Fibroblast of skin of back (primary cell): Measurements from ENCODE around the gene IFRD2.
"Not testable (repeated sequence)": the region's sequence is repeated elsewhere in the genome, so short reads cannot be mapped to it uniquely, and the experiment has no call there.

ENCODE experiments used
- DNase-seq: peaks from one replicate; pipeline ENCODE4 v3.0.0-alpha.2; 2013

Gene IFRD2

DNA sequence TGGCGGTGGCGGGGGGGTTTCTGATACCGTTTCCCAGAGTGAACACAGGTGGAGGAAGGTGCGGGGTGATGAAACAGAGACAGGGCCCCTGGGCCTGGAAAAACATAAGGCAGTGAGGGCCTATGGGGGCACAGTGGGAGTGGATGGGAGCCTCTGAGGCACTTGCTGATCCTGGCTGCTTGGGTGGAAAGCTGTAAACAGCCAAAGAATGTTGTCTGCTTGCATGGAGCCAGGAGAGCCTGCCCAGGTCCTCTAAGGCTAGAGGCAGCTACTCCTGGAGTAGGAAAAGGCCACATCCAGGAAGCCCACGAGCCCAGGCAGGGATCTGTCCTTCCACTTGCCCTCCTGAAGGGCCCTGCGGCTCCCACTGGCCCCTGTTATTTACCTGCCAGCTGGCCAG, 26.2 kb downstream of the IFRD2 start:
- no peak for DNase-seq

DNA sequence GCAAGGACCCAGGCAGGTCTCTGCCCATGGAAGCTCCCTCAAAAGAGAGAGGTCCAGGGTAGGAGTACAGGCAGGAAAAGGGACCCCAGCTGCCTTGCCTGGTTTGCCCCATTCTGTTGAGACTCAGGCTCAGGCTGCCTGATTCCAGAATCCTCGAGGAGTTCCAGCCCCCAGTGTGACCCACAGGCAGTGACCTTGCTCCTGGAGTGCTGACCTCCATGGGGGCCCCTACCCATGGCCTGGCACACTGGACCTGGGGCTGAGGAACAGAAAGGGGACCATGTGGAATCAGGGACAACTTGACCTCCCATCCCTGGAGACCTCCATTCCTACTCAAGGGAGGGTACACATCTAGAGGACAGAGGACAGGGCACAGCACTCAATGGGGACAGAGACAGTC, 26.7 kb downstream of the IFRD2 start:
- no peak for DNase-seq

DNA sequence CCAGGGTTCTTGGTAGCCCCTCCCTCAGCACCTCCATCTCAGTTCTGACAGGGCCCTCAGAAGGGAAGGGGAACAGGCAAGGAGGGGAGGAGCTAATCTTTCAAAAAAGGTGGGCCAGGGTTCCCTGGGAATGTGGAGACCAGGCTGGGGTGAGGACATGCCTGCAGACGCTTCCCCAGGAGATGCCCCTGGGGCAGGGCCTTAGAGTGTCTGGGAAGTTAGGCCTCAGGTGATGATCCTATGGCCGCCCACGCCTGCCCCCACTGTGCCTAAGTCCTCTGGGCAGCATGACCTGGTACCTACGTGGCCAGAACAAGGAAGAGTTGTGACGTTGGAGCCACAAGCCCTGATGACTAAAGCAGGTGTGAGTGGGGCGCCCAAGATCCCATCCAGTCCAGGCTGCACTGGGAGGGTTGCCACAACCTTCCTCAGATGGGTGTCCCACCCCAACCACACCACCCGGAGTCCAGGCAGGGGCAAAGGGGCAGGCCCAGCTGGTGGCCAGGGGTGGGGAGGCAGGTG, 27.2 kb downstream of the IFRD2 start:
- DNase-seq, result no peak

DNA sequence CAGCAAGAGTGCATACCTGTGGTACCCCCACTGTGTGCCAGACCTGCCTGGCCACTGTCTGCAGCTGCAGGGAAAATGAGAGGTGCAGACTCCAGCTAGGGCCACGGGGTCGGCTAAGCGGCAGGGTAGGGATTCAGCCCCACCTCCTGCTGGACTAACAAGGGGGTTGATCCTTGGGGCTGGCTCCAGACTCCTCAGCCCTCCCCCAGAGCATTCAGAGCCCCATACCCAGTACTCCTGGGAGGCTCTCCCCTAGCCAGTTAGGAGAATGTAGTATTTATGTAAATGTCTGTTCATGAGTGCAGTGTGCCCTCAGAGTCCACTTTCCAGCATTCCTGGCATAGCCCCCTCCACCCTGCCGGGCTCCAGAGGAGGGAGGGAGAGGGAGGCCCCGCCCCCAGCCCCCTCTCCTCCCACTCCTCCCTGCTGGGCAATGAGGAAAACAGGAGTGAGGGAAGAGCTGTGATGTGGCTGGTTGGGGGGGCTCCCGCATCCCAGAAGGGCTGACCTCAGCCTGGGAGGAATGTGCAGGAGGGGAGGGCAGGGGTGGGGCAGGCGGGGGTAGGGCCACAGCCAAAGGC, 27.8 kb downstream of the IFRD2 start:
- peak; percentile 98 for DNase-seq

DNA sequence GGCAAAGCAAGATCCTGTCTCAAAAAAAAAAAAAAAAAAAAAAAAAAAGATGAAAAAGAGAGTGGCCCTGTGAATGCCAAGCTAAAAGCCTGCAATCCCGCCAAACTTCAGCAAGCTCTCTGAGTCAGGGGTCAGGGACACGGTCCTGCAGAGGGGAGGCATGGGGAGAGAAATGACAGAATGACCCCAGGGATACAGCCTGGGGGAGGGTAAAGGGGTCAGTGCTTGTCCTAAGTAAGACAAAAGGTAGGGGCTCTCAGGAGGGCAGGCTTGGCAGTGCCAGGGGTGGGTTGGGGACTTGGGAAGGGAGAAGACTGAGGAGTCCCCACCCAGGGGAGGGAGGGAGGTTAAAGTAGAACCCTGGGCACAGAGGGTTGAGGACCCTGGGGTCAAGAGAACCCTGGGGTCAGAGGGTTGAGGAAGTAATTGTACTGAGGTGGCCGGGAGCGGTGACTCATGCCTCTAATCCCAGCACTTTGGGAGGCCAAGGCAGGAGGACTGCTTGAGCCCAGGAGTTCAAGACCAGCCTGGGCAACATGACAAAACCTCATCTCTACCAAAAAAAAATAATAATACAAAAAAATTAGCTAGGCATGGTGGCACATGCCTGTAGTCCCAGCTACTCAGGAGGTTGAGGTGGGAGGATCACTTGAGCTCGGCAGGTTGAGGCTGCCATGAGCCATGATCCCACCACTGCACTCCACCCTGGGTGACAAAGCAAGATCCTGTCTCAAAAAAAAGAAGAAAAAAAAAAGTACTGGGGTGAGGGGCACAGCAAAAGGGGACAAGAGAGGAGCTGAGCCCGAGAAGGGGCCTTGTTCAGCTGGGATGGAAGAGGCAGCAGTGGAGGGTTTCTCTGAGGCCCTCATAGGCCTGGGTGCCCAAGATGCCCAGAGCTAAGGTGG, 28.5 kb downstream of the IFRD2 start:
- no peak for DNase-seq

DNA sequence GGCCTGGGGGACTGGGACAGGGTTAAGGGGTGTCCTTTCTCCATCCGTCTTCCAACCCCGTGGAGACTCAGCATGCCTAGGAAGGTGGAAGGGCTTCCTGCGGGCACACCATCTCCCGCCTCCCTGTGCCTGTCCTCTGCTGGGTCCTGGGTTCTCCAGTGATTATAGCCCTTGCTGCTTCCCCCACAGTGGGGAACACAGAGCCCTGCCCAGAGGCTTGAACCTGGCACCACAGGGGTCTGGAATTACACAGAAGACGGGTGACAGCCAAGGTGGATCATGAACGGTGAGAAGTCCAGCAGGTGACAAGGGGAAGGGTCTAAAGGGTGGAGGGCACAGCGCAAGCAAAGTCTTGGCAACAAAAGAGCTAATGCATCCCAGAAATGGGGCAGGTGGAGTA, 29.5 kb downstream of the IFRD2 start:
- no peak for DNase-seq

DNA sequence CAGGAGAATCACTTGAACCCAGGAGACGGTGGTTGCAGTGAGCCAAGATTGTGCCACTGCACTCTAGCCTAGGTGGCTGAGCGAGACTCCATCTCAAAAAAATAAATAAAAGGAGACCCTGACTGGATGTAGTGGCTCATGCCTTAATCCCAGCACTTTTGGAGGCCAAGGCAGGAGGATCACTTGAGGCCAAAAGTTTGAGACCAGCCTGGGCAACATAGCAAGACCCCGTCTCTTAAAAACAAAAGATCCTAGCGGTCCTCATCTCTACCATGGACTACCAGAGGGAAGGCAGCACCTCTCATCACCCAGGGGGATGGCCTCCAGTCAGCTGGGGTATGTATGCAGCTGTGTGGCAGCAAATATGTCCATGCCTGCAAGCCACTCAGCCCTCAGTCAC, 30.0 kb downstream of the IFRD2 start:
- not testable (repeated sequence) for DNase-seq

DNA sequence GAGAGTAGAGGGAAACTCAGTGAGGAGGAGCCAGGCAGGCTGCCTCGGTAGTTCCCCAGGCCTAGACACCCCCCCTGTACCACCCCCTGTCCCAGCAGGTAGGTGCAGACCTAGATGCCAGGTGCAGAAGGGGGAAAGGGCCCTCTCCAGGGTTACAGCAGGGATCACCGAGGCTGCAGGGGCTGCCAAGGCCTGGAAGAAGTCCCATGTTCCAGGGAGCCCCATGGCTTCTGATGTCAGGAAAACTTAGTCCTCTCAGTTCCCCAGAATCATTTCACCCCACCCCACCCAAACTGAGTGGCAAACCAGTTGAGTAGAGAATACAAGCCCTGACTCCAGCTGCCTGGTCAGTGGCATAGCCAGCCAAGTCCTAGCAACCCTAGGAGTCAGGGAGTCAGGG, 30.7 kb downstream of the IFRD2 start:
- no peak for DNase-seq

DNA sequence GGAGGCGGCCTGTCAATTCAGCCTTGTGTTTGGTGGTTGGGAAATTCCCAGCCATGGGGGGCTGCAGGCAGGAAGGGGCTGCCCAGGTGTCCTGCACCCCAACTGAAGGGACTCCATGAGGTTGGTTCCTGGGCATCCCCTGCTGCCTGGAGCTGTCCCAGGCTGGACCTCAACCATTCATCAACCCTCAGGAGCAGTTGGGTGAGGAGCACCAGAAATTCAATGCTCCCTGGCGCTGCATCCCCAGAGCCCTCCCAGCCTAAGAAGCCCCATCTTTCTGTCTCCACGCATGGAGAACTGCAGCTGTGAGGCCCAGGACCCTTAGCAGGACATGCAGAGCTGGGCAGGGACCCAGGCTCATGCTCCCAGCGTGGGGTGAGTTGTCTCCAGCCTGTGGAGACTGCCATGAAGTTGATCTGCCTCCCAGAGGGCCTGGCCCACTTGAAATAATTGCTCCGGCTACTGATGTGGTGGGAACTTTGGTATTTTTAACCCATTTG, 31.2 kb downstream of the IFRD2 start:
- no peak for DNase-seq

DNA sequence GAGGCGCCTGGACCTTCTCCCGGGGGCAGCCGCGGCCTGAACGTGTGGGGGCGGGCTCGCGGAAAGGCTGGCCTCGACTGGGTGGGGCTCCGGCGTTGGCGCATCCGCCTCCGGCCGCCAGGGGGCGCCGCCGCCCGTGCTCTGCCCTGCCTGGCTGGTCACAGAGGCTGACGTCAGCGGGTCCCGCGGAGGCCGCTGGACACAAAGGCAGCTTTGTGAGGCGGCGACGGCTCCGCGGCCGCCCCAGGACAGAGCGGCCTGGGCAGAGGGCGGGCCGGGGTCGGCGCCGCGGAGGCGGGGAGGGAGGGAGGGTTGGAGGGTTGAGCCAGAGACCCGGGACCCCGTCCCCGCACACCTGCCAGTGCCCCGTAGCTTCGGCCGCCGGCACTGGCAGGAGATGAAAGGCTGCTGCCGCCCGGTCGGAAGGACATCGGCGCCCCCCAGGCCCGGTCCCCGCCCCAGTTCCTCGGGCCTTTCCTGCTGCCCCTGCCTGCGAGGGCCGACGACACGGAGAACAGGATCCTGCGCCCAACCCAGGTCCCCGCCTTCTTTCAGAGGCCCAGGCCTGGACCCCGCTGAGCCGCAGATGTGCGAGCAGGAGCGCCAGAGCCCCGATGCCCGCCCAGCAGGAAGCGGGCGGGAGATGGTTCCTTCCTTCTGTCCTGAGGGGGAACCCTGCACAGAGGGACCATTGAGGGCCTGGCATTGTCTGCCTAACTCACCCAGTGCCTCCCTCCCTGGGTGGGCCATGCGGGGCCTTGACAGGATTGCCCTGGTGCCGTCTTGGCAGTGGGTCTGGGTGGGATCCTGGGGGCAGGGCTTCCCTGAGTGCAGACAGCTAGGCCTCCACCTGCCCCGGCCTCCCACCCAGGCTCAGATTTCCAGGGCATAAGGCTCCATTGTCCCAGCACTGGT, 31.9 kb downstream of the IFRD2 start:
- peak; percentile 88 for DNase-seq

DNA sequence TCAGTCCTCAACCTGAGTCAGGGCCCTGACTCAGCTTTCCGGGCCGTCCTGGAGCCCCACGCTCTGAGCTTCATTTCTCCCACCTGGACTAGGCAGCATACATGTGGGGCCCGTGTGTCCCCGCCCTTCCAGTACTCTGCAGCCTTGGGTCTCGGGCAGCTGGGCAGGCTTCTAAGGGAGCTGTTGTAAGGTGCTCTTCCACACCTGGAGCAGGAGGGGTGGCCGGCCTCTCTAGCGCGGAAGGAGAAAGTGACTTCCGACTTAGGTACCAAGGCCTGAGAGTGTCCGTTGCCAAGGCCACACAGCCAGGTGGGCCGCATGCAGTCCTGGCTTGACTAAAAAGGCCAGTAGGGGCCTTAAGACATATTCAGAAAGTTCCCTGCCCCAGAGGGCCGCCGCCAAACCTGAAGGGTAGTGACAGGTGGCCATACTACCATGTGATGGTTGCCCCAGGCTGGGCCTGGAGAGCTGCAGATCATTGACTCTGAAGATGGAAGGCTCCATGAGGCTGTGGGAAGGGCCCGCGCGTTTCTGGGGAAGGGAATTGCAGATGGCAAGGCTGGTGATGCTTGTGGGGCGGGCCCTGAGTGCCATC, 32.7 kb downstream of the IFRD2 start:
- DNase-seq, result no peak

DNA sequence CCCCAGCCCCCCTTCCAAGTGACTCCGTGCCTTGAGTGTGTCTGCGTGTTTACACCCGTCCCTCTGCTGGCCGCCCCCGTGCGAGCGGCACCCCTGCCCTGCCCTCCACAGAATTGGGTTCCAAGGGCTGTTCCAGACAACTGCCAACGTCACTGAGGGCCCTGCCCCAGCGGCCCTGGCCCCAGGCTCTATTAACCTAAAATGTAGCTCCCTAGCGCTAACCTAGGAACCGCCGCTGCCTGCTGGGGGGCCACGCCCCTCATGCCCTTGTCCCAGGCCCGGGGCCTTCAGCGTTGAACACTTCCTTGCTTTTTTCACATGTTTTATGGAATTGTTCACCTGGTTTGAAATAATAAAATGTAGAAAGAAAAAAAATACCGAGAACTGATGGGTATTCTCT, 33.2 kb downstream of the IFRD2 start:
- DNase-seq, result no peak

DNA sequence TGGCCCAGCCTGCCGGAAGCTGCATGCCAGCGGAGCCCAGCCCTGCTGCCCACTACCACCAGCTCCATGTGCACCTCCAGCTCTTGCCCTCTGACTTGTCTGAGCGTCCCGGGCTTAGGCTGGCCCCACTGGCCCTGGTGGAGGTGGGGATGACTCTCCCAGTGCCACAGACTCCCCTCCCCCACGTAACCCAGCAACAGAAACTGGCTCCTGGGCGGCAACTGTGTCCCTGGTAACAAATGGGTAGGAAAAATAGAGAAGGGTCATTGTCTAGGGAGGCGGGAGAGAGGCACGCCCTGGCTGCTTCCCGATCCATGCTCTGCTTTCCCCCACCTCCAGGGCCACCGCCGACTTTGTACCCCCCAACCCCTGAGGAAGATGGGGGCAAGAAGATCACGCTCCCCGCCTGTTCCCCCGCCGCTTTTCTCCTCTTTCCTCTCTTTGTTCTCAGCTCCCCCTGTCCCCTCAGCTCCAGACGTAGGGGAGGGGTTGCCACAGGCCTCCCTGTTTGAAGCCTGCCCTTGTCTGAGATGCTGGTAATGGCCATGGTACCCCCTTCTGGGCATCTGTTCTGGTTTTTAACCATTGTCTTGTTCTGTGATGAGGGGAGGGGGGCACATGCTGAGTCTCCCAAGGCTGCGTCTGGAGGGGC, 34.1 kb downstream of the IFRD2 start:
- no peak for DNase-seq

DNA sequence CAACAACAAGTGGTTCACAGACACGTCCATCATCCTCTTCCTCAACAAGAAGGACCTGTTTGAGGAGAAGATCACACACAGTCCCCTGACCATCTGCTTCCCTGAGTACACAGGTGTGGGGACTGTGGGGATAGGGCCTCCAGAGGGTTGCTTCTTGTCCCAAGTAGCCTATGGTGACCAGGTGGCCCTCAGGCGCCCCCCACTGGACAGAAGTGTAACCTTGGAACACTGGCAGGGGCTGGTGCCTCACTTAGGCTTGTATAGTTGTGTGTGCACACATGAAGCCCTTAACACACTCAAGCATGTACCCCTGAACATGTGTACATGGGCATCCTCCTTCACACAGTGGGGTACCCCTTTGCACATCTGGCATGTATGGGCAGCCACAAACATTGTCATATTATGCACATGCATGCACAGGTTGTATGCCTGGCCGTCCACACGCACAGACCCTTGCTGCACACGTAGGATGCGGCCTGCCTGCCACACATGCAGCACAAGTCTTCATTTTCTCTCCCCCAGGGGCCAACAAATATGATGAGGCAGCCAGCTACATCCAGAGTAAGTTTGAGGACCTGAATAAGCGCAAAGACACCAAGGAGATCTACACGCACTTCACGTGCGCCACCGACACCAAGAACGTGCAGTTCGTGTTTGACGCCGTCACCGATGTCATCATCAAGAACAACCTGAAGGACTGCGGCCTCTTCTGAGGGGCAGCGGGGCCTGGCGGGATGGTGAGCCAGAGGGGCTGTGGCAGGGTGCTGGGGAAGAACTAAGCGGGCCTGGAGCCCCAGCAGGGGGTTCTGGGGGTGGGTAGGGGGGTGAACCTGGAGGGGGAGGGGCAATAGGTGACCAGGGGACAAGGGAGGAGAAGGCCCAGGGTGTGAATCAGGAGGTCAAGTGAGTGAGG, 35.0 kb downstream of the IFRD2 start:
- no peak for DNase-seq

DNA sequence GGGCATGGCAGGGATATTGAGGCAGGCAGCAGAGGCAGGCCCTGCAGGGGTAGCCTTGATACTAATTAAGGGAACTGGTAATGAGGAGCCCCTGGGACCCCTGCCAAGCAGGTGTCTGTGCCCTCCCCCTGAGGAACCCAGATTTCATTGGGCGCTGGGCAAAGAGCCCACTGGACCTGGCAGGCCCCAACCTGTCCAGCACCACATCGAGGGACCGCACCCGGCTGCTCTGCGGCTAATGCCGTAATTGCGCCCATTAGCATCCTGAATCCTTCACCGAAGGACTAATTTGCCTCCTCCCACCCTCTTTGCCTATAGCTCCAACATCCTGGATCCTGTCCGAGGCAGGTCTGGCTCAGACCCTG, 37.0 kb downstream of the IFRD2 start:
- no peak for DNase-seq

DNA sequence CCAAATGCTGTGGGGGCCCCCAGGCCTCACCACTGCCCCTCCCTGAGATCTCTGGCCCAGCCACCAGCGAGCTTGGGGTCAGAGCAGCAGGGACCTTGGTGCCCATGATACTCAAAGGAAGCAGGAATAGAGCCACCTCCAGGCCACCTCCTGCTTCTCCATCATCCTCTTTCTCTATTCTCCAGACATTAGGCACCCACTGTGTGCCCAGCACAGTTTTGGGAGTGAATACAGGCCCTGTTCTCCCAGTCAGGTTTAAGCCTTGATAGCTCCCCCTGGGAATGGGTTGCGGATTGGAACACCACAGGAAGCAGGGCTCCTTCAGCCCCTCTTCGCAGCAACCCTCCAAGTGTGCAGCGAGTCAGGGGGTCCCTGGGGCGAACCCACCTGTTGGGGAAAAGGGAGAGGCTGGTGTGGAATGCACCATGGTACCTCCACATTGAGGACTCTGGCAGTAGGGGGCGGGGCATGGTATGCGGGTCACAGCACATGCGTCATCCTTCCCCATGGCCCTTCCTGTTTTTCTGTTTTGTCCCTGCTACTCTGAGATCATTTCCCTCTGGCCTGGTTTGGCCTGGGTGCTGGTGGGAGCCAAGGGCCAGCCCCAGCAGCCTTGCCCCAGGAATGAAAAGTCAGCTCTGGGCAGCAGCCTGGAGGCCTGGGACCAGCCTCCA, 37.5 kb downstream of the IFRD2 start:
- no peak for DNase-seq

DNA sequence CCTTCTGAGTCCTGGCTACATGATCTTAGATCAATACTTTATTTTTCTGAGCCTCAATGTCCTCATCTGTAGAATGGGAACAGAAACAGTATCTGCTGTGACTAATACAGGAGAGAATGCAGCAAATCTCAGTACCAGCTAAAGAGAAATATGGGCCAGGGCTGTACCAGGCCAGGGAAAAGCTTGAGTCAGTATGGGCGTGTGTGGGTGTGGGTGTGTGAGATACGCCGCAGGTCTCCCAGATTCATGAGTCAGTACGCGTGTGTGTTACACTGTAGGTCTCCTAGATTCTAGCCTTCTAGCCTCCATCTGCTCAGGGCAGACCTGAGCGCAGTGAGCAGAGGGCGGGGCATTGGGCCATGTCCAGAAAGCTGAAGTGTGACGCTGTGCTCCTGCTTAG, 41.0 kb downstream of the IFRD2 start:
- DNase-seq, result peak; percentile 79

DNA sequence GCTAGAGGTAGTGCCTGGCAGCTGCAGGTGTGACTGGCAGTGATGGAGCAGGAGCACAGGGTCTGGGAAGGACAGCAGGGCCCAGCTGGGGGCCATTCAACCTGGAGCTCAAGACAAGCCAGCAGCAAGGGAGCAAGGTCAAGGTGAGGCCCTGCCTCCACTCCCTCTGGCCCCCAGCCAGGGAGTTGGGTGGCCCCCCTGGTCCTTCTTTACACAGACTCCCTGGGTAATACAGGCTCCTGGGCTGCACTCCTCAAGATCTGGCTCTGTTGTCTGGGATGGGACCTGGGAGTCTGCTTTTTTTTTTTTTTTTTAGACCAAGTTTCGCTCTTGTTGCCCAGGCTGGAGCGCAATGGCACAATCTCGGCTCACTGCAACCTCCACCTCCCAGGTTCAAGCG, 41.7 kb downstream of the IFRD2 start:
- DNase-seq, result no peak

DNA sequence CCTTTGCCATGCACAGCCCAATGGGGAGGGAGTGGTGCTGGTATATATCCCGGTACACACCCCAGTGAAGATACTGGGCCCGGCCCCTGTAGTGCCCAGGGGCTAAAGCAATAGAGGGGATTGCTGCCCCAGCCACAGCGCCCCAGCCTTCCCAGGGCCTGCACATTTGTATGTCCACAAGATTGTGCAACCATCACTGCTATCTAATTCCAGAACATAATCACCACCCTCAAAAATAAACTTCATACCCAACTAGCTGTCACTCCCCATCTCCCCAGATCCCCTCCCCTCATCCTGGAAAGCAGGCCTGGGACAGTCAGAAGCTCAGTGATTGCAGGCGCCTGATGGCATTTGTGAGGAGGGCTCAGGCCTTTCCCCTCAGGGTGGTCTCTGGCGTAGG, 42.8 kb downstream of the IFRD2 start:
- no peak for DNase-seq

DNA sequence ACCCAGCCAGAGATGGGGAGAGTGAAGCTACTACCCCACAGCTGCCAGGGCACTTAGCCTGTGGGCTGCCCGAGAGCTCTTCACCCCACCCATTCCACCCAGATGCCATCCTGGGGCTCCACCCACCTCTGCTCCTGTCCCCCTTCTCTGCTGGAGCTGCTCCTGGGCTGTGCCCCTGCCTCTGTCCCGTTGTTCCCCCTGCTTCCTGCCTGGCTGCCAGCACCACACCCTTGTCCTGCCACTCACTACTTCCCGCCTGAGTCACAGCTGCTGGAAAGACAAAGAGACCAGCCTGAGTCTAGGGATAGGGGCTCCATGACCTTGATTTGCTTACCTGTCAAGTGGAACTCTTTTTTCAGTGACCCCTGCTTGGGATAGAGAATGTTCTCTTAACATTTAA, 43.8 kb downstream of the IFRD2 start:
- peak; percentile 71 for DNase-seq
